Measurements from ENCODE around the gene JOSD1.

DNA sequence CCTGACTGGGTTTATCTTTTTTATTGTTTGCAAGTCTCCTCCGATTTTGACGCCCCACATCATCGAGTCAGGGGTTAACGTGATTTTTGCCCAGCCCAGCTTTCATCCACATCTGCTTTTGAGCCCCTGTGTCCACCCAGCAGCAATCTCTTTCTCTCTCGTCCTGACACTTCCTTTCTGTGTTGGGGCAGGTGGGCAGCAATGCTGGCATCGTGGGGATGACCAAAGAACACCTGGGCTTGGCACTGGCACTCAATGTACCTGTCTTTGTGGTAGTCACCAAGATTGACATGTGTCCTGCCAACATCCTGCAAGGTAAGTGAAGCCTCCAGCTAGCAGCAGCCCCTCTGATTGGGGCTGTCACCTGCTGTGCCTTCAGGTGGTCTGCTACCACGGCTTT, 20.8 kb upstream of the JOSD1 start:
- TF ChIP-seq CTCF (IDR thresholded peaks at IDR 0.05) (no peak), POLR2A (IDR thresholded peaks at IDR 0.05) (no peak), EP300 (IDR thresholded peaks at IDR 0.05) (no peak), POLR2AphosphoS5 (IDR thresholded peaks at IDR 0.05) (no peak)

Data from gastroesophageal sphincter (tissue), 3 donors.